ENCODE results near the gene SPTBN4. TPM values are rescaled to one million over a fixed set of nuclear protein-coding genes. Genes with fewer than 3 reads are reported as not detected.
A peak's percentile ranks its signal among the peaks of the same experiment; 100 is the strongest.

The SPTBN4 gene
- total RNA-seq, 2 donors from 2014 or later = 1.8 to 6.3 TPM

DNA sequence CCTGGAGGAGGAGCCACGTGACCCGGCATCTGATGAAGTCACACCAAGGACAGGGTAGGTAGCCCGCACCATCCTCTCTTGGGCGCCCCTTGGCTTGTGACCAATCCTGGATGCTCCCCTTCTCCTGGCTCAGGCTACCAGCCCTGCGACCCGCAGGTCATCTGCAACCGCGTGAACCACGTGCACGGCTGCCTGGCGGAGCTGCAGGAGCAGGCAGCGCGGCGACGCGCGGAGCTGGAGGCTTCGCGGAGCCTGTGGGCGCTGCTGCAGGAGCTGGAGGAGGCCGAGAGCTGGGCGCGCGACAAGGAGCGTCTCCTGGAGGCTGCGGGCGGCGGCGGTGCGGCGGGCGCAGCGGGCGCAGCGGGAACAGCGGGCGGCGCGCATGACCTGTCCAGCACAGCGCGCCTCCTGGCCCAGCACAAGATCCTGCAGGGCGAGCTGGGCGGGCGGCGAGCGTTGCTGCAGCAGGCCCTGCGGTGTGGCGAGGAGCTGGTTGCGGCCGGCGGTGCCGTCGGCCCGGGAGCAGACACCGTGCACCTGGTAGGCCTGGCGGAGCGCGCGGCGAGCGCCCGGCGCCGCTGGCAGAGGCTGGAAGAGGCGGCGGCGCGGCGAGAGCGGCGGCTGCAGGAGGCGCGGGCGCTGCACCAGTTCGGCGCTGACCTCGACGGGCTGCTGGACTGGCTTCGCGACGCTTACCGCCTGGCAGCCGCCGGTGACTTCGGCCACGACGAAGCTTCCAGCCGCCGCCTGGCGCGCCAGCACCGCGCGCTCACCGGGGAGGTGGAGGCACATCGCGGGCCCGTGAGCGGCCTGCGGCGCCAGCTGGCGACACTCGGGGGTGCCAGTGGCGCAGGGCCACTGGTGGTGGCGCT, 45.9 kb downstream of the SPTBN4 start:
- Histone ChIP-seq H3K4me3 (no peak overlapping the region), H3K9me3 (no peaks in the 10 kb centered on the region), H3K27ac (no peak overlapping the region), H3K4me1 (peaks cover 11% of the 10 kb centered on the region), H3K36me3 (replicated peaks in 1 of 2; ENCODE audit: insufficient read depth in 1 of 2, low read depth in 2 of 2) (no peaks in the 10 kb centered on the region), H3K27me3 (peaks cover 0 to 16% of the 10 kb centered on the region in 2 donors)
- DNase-seq (peak in 1 of 4 donors; percentile 34), ATAC-seq (peak; percentile 38)
- 3% methylated on average over 93 of the region's 105 CpGs; no CpG with 5 or more reads in 1 of the 2 donors for WGBS, 2 donors
- intact Hi-C loops (cut with DNase I) = no loop called here
- no peak for TF ChIP-seq POLR2A (IDR thresholded peaks at IDR 0.05)
- TF ChIP-seq, protein P1, sequence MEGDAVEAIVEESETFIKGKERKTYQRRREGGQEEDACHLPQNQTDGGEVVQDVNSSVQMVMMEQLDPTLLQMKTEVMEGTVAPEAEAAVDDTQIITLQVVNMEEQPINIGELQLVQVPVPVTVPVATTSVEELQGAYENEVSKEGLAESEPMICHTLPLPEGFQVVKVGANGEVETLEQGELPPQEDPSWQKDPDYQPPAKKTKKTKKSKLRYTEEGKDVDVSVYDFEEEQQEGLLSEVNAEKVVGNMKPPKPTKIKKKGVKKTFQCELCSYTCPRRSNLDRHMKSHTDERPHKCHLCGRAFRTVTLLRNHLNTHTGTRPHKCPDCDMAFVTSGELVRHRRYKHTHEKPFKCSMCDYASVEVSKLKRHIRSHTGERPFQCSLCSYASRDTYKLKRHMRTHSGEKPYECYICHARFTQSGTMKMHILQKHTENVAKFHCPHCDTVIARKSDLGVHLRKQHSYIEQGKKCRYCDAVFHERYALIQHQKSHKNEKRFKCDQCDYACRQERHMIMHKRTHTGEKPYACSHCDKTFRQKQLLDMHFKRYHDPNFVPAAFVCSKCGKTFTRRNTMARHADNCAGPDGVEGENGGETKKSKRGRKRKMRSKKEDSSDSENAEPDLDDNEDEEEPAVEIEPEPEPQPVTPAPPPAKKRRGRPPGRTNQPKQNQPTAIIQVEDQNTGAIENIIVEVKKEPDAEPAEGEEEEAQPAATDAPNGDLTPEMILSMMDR (IDR thresholded peaks at IDR 0.05) = no peak

DNA sequence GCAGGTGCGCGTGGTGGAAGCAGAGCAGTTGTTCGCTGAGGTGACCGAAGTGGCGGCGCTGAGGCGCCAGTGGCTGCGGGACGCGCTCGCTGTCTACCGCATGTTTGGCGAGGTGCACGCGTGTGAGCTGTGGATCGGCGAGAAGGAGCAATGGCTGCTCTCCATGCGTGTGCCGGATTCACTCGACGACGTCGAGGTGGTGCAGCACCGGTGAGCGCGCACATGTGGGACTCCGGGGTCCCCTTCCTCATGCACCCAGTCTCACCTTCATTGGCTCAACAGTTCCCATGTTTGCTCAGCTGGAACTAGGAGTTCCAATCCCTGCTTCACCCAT, 46.5 kb downstream of the SPTBN4 start:
- H3K36me3 ChIP-seq (replicated peaks in 1 of 2; ENCODE audit: insufficient read depth in 1 of 2, low read depth in 2 of 2) = no peaks in the 10 kb centered on the region
- H3K27ac ChIP-seq = no peak overlapping the region
- ATAC-seq (no peak), DNase-seq (no peak)
- TF ChIP-seq POLR2A (IDR thresholded peaks at IDR 0.05) = no peak
- TF ChIP-seq, protein P1 (IDR thresholded peaks at IDR 0.05) = no peak
- WGBS, 2 donors = 42 to 96% methylated on average over 5 to 27 of the region's 27 CpGs
- peaks cover 0 to 16% of the 10 kb centered on the region in 2 donors for H3K27me3 ChIP-seq
- peaks cover 11% of the 10 kb centered on the region for H3K4me1 ChIP-seq
- no peaks in the 10 kb centered on the region for H3K9me3 ChIP-seq
- intact Hi-C loops (cut with DNase I) = no loop called here
- no peak overlapping the region for H3K4me3 ChIP-seq

DNA sequence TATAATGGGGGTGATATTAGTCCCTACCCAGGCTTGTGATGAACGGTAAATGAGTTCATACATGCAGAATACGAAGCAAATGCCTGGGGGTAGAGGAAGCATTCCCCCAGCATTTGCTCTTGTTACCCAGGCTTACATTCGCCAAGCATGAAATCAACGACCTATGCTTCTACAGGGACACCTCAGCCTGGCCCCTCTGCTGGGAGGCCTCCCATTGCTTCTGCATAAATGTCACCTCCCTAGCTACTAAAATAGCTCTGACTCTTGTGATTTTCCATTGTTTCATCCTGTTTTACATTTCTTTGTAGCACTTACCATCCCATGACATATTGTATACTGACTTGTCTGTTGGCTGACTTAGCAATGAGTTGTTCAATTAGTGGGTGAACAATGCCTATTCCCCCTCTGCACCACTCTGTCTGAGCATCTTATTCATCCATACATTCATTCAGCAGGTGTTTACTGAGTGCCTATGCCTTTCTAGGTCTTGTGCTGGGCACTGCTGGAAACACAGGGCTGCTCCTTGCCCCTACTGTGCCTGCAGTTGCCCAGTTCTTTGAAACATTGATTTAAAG, 47.0 kb downstream of the SPTBN4 start:
- Histone ChIP-seq H3K9me3 (no peaks in the 10 kb centered on the region), H3K27ac (no peak overlapping the region), H3K4me1 (peaks cover 11% of the 10 kb centered on the region), H3K4me3 (no peak overlapping the region), H3K27me3 (peaks cover 0 to 16% of the 10 kb centered on the region in 2 donors), H3K36me3 (replicated peaks in 1 of 2; ENCODE audit: insufficient read depth in 1 of 2, low read depth in 2 of 2) (no peaks in the 10 kb centered on the region)
- TF ChIP-seq POLR2A (IDR thresholded peaks at IDR 0.05) = no peak
- TF ChIP-seq, protein P1 (IDR thresholded peaks at IDR 0.05) = no peak
- no peak for ATAC-seq
- 69 to 72% methylated on average over 4 of the region's 4 CpGs for WGBS, 2 donors
- intact Hi-C loops (cut with DNase I) = no loop called here
- no peak for DNase-seq

DNA sequence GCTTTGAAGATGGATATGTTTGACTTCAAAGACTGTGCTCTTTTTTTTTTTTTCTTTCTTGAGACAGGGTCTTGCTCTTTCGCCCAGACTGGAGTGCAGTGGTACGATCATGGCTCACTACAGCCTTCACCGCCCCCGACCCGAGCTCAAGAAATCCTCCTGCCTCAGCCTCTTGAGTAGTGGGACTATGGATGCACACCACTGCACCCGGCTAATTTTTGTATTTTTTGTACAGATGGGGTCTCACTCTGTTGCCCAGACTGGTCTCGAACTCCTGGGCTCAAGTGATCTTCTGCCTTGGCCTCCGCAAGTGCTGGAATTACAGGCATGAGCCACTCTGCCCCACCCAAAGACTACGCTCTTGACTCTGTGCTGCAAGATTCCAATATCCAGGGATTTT, 50.4 kb downstream of the SPTBN4 start:
- no peaks in the 10 kb centered on the region for H3K9me3 ChIP-seq
- 82 to 85% methylated on average over 9 of the region's 9 CpGs for WGBS, 2 donors
- H3K36me3 ChIP-seq (replicated peaks in 1 of 2; ENCODE audit: insufficient read depth in 1 of 2, low read depth in 2 of 2) = no peaks in the 10 kb centered on the region
- H3K4me3 ChIP-seq = no peak overlapping the region
- H3K4me1 ChIP-seq = peaks cover 18% of the 10 kb centered on the region
- ATAC-seq (no peak), DNase-seq (no peak)
- peaks cover 0 to 12% of the 10 kb centered on the region in 2 donors for H3K27me3 ChIP-seq
- no peak for TF ChIP-seq POLR2A (IDR thresholded peaks at IDR 0.05)
- TF ChIP-seq, protein P1 (IDR thresholded peaks at IDR 0.05) = no peak
- intact Hi-C loops (cut with DNase I) = no loop called here
- H3K27ac ChIP-seq = no peak overlapping the region

All from body of pancreas (tissue), 4 donors.